ENCODE results near the gene DND1. TPM values are rescaled to one million over a fixed set of nuclear protein-coding genes. Genes with fewer than 3 reads are reported as not detected.
A peak's percentile ranks its signal among the peaks of the same experiment; 100 is the strongest.

The DND1 gene
- polyA plus RNA-seq, 1 donor (not counting 4 experiments of a cell fraction or from before 2014, with no cell fraction given), result 0.22 TPM

GRCh38 chr5:140630292-140631035, 42.9 kb downstream of the DND1 start:
- Histone ChIP-seq H3K4me1 (ENCODE audit: control insufficient read depth, extremely low read depth, insufficient read depth, low read length) (peaks cover 21% of the 10 kb centered on the region), H3K27me3 (ENCODE audit: control insufficient read depth, extremely low read depth, insufficient read depth, low read length) (peaks cover 7% of the 10 kb centered on the region), H2AFZ (ENCODE audit: control insufficient read depth, low read length) (no peak overlapping the region), H3K79me2 (ENCODE audit: control insufficient read depth, insufficient read depth, low read length) (no peaks in the 10 kb centered on the region), H3K4me2 (ENCODE audit: control insufficient read depth, extremely low read depth, insufficient read depth, low read depth, low read length) (no peak overlapping the region), H4K20me1 (ENCODE audit: control insufficient read depth, extremely low read depth, insufficient read depth, low read length) (no peaks in the 10 kb centered on the region), H3K27ac (ENCODE audit: control insufficient read depth, insufficient read depth, low read length) (no peak overlapping the region), H3K4me3 (ENCODE audit: control insufficient read depth in 2 of 3, extremely low read depth in 1 of 3, insufficient read depth in 2 of 3, low read depth in 1 of 3, low read length in 3 of 3) (no peak overlapping the region), H3K9me1 (ENCODE audit: control insufficient read depth, extremely low read depth, insufficient read depth, low read length) (no peaks in the 10 kb centered on the region), H3K36me3 (ENCODE audit: control insufficient read depth in 2 of 2, extremely low read depth in 1 of 2, insufficient read depth in 2 of 2, low read length in 2 of 2) (no peaks in the 10 kb centered on the region), H3K9me3 (ENCODE audit: control insufficient read depth, low read depth, low read length) (no peaks in the 10 kb centered on the region), H3K9ac (ENCODE audit: control insufficient read depth, extremely low read depth, insufficient read depth, low read length) (no peak overlapping the region)
- no peak for TF ChIP-seq EZH2 (IDR thresholded peaks at IDR 0.05; ENCODE audit: low read length)
- TF ChIP-seq, protein P1, sequence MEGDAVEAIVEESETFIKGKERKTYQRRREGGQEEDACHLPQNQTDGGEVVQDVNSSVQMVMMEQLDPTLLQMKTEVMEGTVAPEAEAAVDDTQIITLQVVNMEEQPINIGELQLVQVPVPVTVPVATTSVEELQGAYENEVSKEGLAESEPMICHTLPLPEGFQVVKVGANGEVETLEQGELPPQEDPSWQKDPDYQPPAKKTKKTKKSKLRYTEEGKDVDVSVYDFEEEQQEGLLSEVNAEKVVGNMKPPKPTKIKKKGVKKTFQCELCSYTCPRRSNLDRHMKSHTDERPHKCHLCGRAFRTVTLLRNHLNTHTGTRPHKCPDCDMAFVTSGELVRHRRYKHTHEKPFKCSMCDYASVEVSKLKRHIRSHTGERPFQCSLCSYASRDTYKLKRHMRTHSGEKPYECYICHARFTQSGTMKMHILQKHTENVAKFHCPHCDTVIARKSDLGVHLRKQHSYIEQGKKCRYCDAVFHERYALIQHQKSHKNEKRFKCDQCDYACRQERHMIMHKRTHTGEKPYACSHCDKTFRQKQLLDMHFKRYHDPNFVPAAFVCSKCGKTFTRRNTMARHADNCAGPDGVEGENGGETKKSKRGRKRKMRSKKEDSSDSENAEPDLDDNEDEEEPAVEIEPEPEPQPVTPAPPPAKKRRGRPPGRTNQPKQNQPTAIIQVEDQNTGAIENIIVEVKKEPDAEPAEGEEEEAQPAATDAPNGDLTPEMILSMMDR (optimal IDR thresholded peaks at IDR 0.05 in 1 of 3, IDR thresholded peaks at IDR 0.05 in 1 of 3, conservative IDR thresholded peaks at IDR 0.05 in 1 of 3; ENCODE audit: extremely low read depth in 1 of 3, insufficient read depth in 2 of 3, low read length in 3 of 3), result no peak
- no peak for DNase-seq (ENCODE audit: low read depth, low spot score)
- dilution Hi-C loops (cut with MboI; ENCODE audit: extremely low pct_ligation_motif_present, low sequenced_read_pairs), result no loop called here
- FAIRE-seq, result no peak

GRCh38 chr5:140628711-140629110, 44.7 kb downstream of the DND1 start:
- Histone ChIP-seq H3K9ac (ENCODE audit: control insufficient read depth, extremely low read depth, insufficient read depth, low read length) (no peak overlapping the region), H2AFZ (ENCODE audit: control insufficient read depth, low read length) (no peak overlapping the region), H3K27ac (ENCODE audit: control insufficient read depth, insufficient read depth, low read length) (no peak overlapping the region), H3K9me1 (ENCODE audit: control insufficient read depth, extremely low read depth, insufficient read depth, low read length) (no peaks in the 10 kb centered on the region), H3K36me3 (ENCODE audit: control insufficient read depth in 2 of 2, extremely low read depth in 1 of 2, insufficient read depth in 2 of 2, low read length in 2 of 2) (no peaks in the 10 kb centered on the region), H4K20me1 (ENCODE audit: control insufficient read depth, extremely low read depth, insufficient read depth, low read length) (no peaks in the 10 kb centered on the region), H3K79me2 (ENCODE audit: control insufficient read depth, insufficient read depth, low read length) (no peaks in the 10 kb centered on the region), H3K4me3 (ENCODE audit: control insufficient read depth in 2 of 3, extremely low read depth in 1 of 3, insufficient read depth in 2 of 3, low read depth in 1 of 3, low read length in 3 of 3) (no peak overlapping the region), H3K9me3 (ENCODE audit: control insufficient read depth, low read depth, low read length) (no peaks in the 10 kb centered on the region), H3K4me1 (ENCODE audit: control insufficient read depth, extremely low read depth, insufficient read depth, low read length) (peaks cover 21% of the 10 kb centered on the region), H3K27me3 (ENCODE audit: control insufficient read depth, extremely low read depth, insufficient read depth, low read length) (peaks cover 7% of the 10 kb centered on the region), H3K4me2 (ENCODE audit: control insufficient read depth, extremely low read depth, insufficient read depth, low read depth, low read length) (no peak overlapping the region)
- no peak for TF ChIP-seq EZH2 (IDR thresholded peaks at IDR 0.05; ENCODE audit: low read length)
- TF ChIP-seq, protein P1 (optimal IDR thresholded peaks at IDR 0.05 in 1 of 3, IDR thresholded peaks at IDR 0.05 in 1 of 3, conservative IDR thresholded peaks at IDR 0.05 in 1 of 3; ENCODE audit: extremely low read depth in 1 of 3, insufficient read depth in 2 of 3, low read length in 3 of 3), result no peak
- DNase-seq (ENCODE audit: low read depth, low spot score) (no peak), FAIRE-seq (peak; percentile 78)
- dilution Hi-C loops (cut with MboI; ENCODE audit: extremely low pct_ligation_motif_present, low sequenced_read_pairs), result no loop called here
